Kidney (tissue), 14 donors: ENCODE measurements around the gene ARF1. TPM values are rescaled to one million over a fixed set of nuclear protein-coding genes. Genes with fewer than 3 reads are reported as not detected.
A peak's percentile ranks its signal among the peaks of the same experiment; 100 is the strongest.

Source experiments
- DNase-seq, 5 donors: peaks; one replicate each; pipeline ENCODE4 v3.0.0-alpha.2; 2013 to 2020
- FAIRE-seq: peaks from 2 replicates; lab custom pipeline; 2012; peaks lifted over from hg19 to GRCh38; lab: Jason Lieb, UNC
- H3K27ac ChIP-seq, 2 donors: one replicate each; pipeline ENCODE4 v1.7.0; 2013; ENCODE audit warnings: low read depth in 2 of 2, low read length in 2 of 2, inconsistent platforms in 1 of 2
- H3K27me3 ChIP-seq: one replicate; pipeline ENCODE4 v1.7.1; 2013; ENCODE audit warnings: low read length, inconsistent platforms; ENCODE audit not compliant: control insufficient read depth, insufficient read depth
- H3K36me3 ChIP-seq, 3 donors: one replicate each; pipeline versions ENCODE4 v1.7.0 to v1.7.1; 2013; ENCODE audit warnings: low read length in 3 of 3, control low read depth in 1 of 3, inconsistent platforms in 1 of 3; ENCODE audit not compliant: insufficient read depth in 3 of 3, control insufficient read depth in 2 of 3
- H3K4me1 ChIP-seq, 3 donors: one replicate each; pipeline versions ENCODE4 v1.7.0 to v1.7.1; 2013; ENCODE audit warnings: low read length in 3 of 3, inconsistent platforms in 1 of 3, low read depth in 1 of 3; ENCODE audit not compliant: control insufficient read depth in 2 of 3, insufficient read depth in 2 of 3
- H3K4me3 ChIP-seq, 3 donors: one replicate each; pipeline versions ENCODE4 v1.7.0 to v1.8.1; 2013; ENCODE audit warnings: low read length in 3 of 3, control low read depth in 1 of 3, inconsistent platforms in 1 of 3
- H3K9ac ChIP-seq, 3 donors: one replicate each; pipeline versions ENCODE4 v1.7.0 to v1.7.1; 2013; ENCODE audit warnings: low read length in 3 of 3, control low read depth in 1 of 3, inconsistent platforms in 1 of 3
- H3K9me3 ChIP-seq, 3 donors: one replicate each; pipeline versions ENCODE4 v1.7.0 to v1.7.1; 2013; ENCODE audit warnings: low read length in 3 of 3, control low read depth in 1 of 3, inconsistent platforms in 1 of 3; ENCODE audit not compliant: control insufficient read depth in 2 of 3, insufficient read depth in 1 of 3
- CTCF ChIP-seq: IDR thresholded peaks from 3 replicates; pipeline ENCODE4 v1.5.1; 2012; ENCODE audit warnings: mild to moderate bottlenecking, moderate library complexity, borderline replicate concordance; ENCODE audit not compliant: insufficient read depth; ENCODE audit errors: extremely low read depth
- intact Hi-C: fragments of 100-400 bp; cut with DNase I; formaldehyde crosslinking; loops from one replicate; pipeline ENCODE4 v1.11.1; 2022
- polyA plus RNA-seq: library from polyadenylated mRNA; stranded (reverse); fragments of 350-450 nt; fragmentation: Illumina TruSeq; extraction: RNeasy Lipid Tissue Mini Kit (QIAGEN cat#74804); gene quantifications from one replicate; pipeline ENCODE4 v1.2.3, GENCODE V29; 2014; ENCODE audit warnings: low read depth, low replicate concordance; ENCODE audit not compliant: insufficient read depth
- total RNA-seq: library from RNA; stranded (reverse); fragmentation: NEBNext Ultra II Directional; extraction: Animal tissue kit (Norgen Biotek cat#: 25700); gene quantifications from one replicate; pipeline ENCODE4 v1.2.1, GENCODE V29; 2021
- donor health status: control.
- donor health status: control.
- donor health status: control.
- donor health status: control.
- donor health status: control.
- donor health status: DM: yes; HTN: yes; CAD: no.
- donor health status: Normal renal cell carcinoma (clear cell type).

Gene ARF1
- total and polyA plus RNA-seq, 2 donors from 2014 or later = 383 to 398 TPM

GRCh38 chr1:228105270-228105995, 22.9 kb downstream of the ARF1 start:
- no peaks in the 10 kb centered on the region for H3K27me3 ChIP-seq
- FAIRE-seq (no peak), DNase-seq (peak in 1 of 5 donors; percentile 66)
- intact Hi-C loops = no loop called here
- H3K27ac ChIP-seq = no peak overlapping the region
- H3K36me3 ChIP-seq = peaks cover 0 to 11% (median 9%) of the 10 kb centered on the region in 3 donors
- peaks cover 0 to 24% (median 4%) of the 10 kb centered on the region in 3 donors for H3K4me1 ChIP-seq
- no peaks in the 10 kb centered on the region for H3K9me3 ChIP-seq
- no peak for TF ChIP-seq CTCF
- no peak overlapping the region for H3K4me3 ChIP-seq
- H3K9ac ChIP-seq = no peak overlapping the region

- no peak for TF ChIP-seq CTCF
- DNase-seq = peak in 1 of 5 donors; percentile 41
- intact Hi-C loops = no loop called here
- Histone ChIP-seq H3K4me3 (no peak overlapping the region), H3K4me1 (peaks cover 0 to 22% (median 4%) of the 10 kb centered on the region in 3 donors), H3K36me3 (peaks cover 0 to 11% (median 6%) of the 10 kb centered on the region in 3 donors), H3K9me3 (no peaks in the 10 kb centered on the region), H3K27ac (no peak overlapping the region), H3K27me3 (no peaks in the 10 kb centered on the region), H3K9ac (no peak overlapping the region)
- FAIRE-seq = no peak
These were observed 23.7 kb downstream of the ARF1 start for GRCh38 chr1:228105996-228106799.

- FAIRE-seq (no peak), DNase-seq (peak in 1 of 5 donors; percentile 63)
- Histone ChIP-seq H3K27ac (no peak overlapping the region), H3K36me3 (peaks cover 0 to 11% (median 6%) of the 10 kb centered on the region in 3 donors), H3K4me3 (no peak overlapping the region), H3K4me1 (peaks cover 0 to 22% (median 4%) of the 10 kb centered on the region in 3 donors), H3K9me3 (no peaks in the 10 kb centered on the region), H3K27me3 (no peaks in the 10 kb centered on the region), H3K9ac (no peak overlapping the region)
- TF ChIP-seq CTCF = no peak
- intact Hi-C loops = no loop called here
These were observed 24.2 kb downstream of the ARF1 start for GRCh38 chr1:228106800-228107054.
